GM12873 (cell line): ENCODE results near the gene TMEM38B.

Source experiments
- TF ChIP-seq, protein P1 (sequence below): IDR thresholded peaks from 2 replicates; pipeline ENCODE4 v1.5.1; 2012; ENCODE audit warnings: low read depth, mild to moderate bottlenecking, moderate library complexity, low read length, control low read depth; ENCODE audit not compliant: insufficient read depth; ENCODE audit errors: missing control alignments

The TMEM38B gene

DNA sequence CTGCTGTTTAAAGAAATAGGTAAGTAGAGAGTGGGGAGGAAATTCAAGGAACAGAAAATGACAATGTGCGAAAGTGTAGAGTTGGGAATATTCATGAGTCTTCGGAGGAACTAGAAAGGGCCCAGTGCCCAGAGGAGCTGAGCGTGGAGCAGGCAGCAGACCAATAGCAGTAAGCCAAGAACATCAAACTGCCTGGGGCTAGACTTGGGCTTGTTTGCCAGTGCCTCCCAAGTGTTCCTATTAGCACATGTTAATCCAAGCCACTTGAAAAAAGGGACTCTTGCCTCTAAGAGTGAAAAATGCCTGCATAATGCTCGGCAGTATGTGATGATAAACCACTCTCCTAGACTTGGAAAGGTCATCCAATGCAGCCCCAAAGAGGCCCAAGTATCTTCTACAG, 33.3 kb upstream of the TMEM38B start:
- TF ChIP-seq, protein P1, sequence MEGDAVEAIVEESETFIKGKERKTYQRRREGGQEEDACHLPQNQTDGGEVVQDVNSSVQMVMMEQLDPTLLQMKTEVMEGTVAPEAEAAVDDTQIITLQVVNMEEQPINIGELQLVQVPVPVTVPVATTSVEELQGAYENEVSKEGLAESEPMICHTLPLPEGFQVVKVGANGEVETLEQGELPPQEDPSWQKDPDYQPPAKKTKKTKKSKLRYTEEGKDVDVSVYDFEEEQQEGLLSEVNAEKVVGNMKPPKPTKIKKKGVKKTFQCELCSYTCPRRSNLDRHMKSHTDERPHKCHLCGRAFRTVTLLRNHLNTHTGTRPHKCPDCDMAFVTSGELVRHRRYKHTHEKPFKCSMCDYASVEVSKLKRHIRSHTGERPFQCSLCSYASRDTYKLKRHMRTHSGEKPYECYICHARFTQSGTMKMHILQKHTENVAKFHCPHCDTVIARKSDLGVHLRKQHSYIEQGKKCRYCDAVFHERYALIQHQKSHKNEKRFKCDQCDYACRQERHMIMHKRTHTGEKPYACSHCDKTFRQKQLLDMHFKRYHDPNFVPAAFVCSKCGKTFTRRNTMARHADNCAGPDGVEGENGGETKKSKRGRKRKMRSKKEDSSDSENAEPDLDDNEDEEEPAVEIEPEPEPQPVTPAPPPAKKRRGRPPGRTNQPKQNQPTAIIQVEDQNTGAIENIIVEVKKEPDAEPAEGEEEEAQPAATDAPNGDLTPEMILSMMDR: no peak

DNA sequence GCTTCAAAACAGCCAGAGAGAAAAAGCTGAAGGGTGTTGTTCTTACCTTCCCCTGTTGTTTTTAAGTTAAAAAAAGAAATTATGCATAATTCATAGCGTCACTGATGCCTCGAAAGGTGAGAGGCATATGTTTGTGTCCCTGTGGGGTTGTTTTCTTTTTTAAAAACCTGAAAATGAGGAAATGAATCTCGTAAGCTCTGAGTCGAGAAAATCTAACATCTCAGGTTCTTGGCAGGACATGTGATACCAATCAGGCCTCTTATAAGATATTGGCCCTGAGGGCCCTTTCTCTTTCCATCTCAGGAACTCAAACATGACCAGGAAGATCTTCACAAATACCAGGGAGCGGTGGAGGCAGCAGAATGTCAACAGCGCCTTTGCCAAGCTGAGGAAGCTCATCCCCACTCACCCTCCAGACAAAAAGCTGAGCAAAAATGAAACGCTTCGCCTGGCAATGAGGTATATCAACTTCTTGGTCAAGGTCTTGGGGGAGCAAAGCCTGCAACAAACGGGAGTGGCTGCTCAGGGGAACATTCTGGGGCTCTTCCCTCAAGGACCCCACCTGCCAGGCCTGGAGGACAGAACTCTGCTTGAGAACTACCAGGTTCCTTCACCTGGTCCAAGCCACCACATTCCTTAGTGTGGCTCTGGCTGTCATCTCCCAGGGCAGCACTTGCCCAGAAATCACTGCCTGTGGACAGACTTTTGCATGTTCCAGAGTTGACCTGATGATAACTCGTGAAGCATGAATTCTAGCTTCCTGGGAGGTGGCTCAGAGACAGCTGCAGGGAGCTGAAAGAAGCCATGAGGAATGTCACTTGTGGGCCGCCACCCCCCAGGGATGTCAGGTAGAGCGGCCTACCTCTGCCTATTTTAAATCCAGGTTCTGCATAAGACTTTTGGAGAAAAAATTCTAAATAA, 31.9 kb upstream of the TMEM38B start, which contains the start of gene TAL2:
TAL2 (plus strand) TSS at position 274 of the 921 bp plus-strand sequence; CDS start at position 314, 40 bp downstream.
- TF ChIP-seq, protein P1: no peak

DNA sequence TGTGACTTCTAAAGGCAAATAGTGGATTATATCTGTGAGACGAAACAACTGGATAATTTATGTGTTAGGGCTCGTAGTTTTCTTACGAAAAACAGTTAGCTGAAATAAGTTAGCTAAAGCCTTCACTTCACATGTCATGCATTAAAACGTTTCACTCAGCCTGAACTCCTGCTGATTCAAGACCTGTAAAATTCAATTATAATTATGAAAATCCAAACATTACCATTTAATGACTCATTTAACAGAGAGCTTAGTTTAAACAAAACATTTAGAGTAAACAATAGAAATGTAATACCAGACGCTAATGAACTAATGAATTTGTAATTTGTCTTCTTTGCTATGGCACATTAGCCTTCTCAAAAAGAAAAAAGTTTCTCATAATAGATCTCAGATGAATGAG, 30.4 kb upstream of the TMEM38B start:
- TF ChIP-seq, protein P1: no peak

DNA sequence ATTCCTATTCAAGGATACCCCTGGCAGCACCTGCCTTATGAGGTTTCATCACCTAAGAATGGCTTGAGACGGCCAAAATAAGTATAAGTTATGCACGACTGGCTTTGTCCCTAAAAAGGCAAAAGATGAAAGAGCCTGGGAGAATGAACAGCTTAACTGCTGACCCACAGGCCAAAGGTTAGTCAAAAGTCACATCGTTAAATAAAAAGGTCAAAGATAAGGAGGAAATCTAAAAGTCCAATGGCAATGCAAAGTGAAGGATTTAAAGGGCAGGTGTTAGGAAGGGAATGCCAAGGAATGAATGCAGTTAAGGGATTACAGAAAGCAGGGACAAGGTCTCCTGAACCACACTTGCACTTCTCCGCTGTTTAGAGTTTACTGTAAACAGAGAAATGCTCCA, 26.5 kb upstream of the TMEM38B start:
- TF ChIP-seq, protein P1: no peak

DNA sequence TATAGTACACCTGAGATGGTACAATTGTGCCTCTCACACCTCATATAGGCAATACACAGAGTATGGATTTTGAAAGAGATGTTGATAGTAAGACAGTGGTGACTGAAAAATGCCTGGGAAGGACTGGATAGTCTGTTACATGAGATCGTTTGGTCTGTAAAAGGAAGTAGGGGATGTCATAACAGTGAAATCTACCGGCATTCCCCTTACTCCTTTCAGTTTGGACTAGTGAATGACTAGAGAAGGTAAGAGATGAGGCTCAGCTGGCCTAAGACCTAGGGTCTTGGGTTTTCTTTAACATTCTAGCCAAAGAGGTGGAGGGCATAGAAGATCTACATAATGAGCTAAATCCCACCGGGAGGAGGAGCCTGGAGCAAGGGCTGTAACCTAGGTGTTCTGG, 24.0 kb upstream of the TMEM38B start:
- TF ChIP-seq, protein P1: no peak

DNA sequence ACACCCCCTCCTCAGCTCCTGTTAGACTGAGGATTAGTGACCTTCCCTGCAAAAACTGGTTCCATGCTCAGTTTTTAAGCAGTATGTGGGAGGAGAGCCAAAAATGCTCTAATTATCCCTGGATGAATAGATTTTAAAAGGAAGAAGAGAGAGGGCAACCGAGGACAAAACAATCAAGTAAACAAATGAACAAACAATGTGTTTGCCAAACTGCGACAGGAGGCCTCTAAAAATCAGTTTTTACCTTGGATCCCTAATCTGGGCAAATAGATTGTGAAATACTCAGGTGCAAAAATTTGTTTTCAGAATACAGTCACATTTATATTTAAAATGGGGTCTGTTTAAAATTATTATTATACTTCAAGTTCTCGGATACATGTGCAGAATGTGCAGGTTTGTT, 23.6 kb upstream of the TMEM38B start:
- TF ChIP-seq, protein P1: no peak

DNA sequence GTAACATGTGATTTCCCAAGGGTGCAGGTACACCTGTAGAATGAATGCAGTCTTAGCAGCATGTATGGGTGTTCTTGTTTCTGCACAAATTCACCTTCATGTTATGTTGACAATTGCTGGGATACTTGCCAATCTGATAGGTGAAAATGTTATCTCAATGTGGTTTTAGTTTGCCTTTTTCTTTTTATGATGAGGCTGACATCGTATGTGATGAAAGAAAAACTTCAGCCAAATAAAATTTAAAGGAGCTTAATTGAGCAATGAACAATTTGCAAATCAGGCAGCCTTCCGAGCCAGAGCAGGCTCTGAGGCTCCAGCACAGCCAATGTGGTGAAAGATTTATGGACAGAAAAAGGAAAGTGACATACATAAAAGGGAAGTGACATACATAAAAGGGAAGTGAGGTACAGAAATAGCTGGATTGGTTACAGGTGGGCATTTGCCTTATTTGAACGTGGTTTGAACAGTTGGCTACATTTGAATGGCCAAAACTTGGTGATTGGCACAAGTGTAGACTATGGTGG, 21.6 kb upstream of the TMEM38B start:
- TF ChIP-seq, protein P1: no peak
